OCI-LY7 (cell line): Measurements from ENCODE around the gene FGGY. TPM values are rescaled to one million over a fixed set of nuclear protein-coding genes. Genes with fewer than 3 reads are reported as not detected.

Experiments used
- BruUV-seq: library from RNA; stranded (reverse); fragments of 400-500 nt; replicated peaks from 2 replicates; lab custom pipeline; 2021; lab: Mats Ljungman, UMichigan
- CTCF ChIA-PET: fragments of 300-600 bp; sonication (Branson Sonifier 250); formaldehyde crosslinking; loops from one replicate; lab custom pipeline; 2022; ENCODE audit warnings: antibody characterized with exemption; ENCODE audit not compliant: unreplicated experiment; lab: Charles Lee
- POLR2A ChIA-PET: fragments of 300-600 bp; sonication (Branson Sonifier 250); formaldehyde crosslinking; loops from one replicate; lab custom pipeline; 2022; ENCODE audit warnings: antibody characterized with exemption; lab: Charles Lee
- DNase-seq: peaks from one replicate; pipeline ENCODE4 v3.0.0-alpha.2; 2015; ENCODE audit warnings: low spot score
- H2AFZ ChIP-seq: fragments of 200-600 bp; sonication (generic), shearing (Covaris generic); 2 replicates; pipeline ENCODE4 v1.6.1; 2014; ENCODE audit warnings: mild to moderate bottlenecking, antibody characterized with exemption, low read length, moderate library complexity
- H3K27ac ChIP-seq: fragments of 200-600 bp; sonication (generic); 2 replicates; pipeline ENCODE4 v1.5.1; 2014; ENCODE audit warnings: mixed run types, low read depth, mild to moderate bottlenecking, moderate library complexity, low read length, inconsistent platforms; ENCODE audit not compliant: poor library complexity, severe bottlenecking
- H3K36me3 ChIP-seq: fragments of 200-600 bp; sonication (generic); 2 replicates; pipeline ENCODE4 v1.6.1; 2014; ENCODE audit warnings: mild to moderate bottlenecking, antibody characterized with exemption, low read length, moderate library complexity, mixed read lengths; ENCODE audit not compliant: insufficient read depth
- H3K4me1 ChIP-seq: fragments of 200-600 bp; sonication (generic); 2 replicates; pipeline ENCODE4 v1.5.1; 2014; ENCODE audit warnings: mild to moderate bottlenecking, low read length; ENCODE audit not compliant: insufficient read depth, poor library complexity, severe bottlenecking
- H3K4me2 ChIP-seq: fragments of 200-600 bp; sonication (generic); 2 replicates; pipeline ENCODE4 v1.6.1; 2014; ENCODE audit warnings: mild to moderate bottlenecking, low read length
- H3K4me3 ChIP-seq: fragments of 200-600 bp; sonication (generic); 2 replicates; pipeline ENCODE4 v1.5.1; 2014; ENCODE audit warnings: mild to moderate bottlenecking, low read depth, low read length; ENCODE audit not compliant: poor library complexity, severe bottlenecking
- H3K79me2 ChIP-seq: fragments of 200-600 bp; sonication (generic); 2 replicates; pipeline ENCODE4 v1.6.1; 2016; ENCODE audit warnings: low read depth, mild to moderate bottlenecking, low read length, moderate library complexity, mixed read lengths; ENCODE audit not compliant: insufficient read depth
- H3K9me2 ChIP-seq: fragments of 200-600 bp; sonication (generic); 2 replicates; pipeline ENCODE4 v1.6.1; 2016; ENCODE audit warnings: mild to moderate bottlenecking, low read length, mixed read lengths; ENCODE audit not compliant: insufficient read depth
- H3K9me3 ChIP-seq: fragments of 200-600 bp; sonication (generic); 2 replicates; pipeline ENCODE4 v1.6.1; 2014; ENCODE audit warnings: mild to moderate bottlenecking, mixed run types, low read length, mixed read lengths
- H4K20me1 ChIP-seq: fragments of 200-600 bp; sonication (generic); 2 replicates; pipeline ENCODE4 v1.6.1; 2014; ENCODE audit warnings: mild to moderate bottlenecking, antibody characterized with exemption, low read length, moderate library complexity, mixed read lengths; ENCODE audit not compliant: insufficient read depth
- EZH2phosphoT487 ChIP-seq: fragments of 200-600 bp; sonication (generic); IDR thresholded peaks from 2 replicates; pipeline ENCODE4 v1.6.1; 2018; ENCODE audit warnings: low read depth, borderline replicate concordance, mild to moderate bottlenecking, mixed run types, antibody characterized with exemption, low read length, moderate library complexity, mixed read lengths
- intact Hi-C: fragments of 100-400 bp; cut with micrococcal nuclease; formaldehyde crosslinking; loops from one replicate; pipeline ENCODE4 v1.10.0; 2022; ENCODE audit not compliant: unreplicated experiment
- total RNA-seq, 2 experiments: library from RNA; depleted of rRNA in 1 of 2; stranded (reverse); fragments of >200 nt in 1 of 2; shearing (Covaris generic) in 1 of 2; gene quantifications; 2 replicates each; pipeline ENCODE4 v1.2.3, GENCODE V29; 2014 to 2022
- TF ChIP-seq, protein P1 (sequence below): fragments of 200-600 bp; sonication (generic); conservative IDR thresholded peaks from 2 replicates; pipeline ENCODE4 v1.5.1; 2014; ENCODE audit warnings: mild to moderate bottlenecking, antibody characterized with exemption, low read length, moderate library complexity, mixed read lengths

The FGGY gene
- total RNA-seq, 2 experiments from 2014 or later, result 0.63 to 4.5 TPM

DNA sequence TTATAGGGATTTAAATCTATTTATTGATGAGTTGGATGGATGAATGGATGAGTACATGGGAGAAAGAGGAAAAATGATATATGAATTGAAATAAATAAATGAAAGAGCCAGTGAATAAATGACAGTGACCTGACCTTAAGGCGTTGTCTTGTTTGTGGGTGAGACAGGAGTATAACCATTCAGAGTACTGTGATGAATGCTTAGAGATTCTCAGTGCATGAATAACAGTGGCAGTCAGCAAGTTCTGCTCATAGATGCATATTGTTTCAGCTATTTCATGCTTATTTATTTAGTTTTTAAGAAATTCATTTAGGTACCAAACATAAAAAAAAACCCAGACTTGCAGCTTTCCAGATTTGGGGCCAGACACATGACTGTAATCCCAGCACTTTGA lies 116.4 kb downstream of the FGGY start:
- POLR2A ChIA-PET, result no interaction called here
- CTCF ChIA-PET, result no interaction called here
- Histone ChIP-seq H3K4me1 (no peaks in the 10 kb centered on the region), H3K79me2 (no peaks in the 10 kb centered on the region), H3K36me3 (no peaks in the 10 kb centered on the region), H3K4me2 (no peak overlapping the region), H2AFZ (no peak overlapping the region), H3K27ac (no peak overlapping the region), H3K9me3 (no peaks in the 10 kb centered on the region), H4K20me1 (no peaks in the 10 kb centered on the region), H3K9me2 (no peaks in the 10 kb centered on the region), H3K4me3 (no peak overlapping the region)
- BruUV-seq, result no TSS peak
- no peak for DNase-seq
- TF ChIP-seq, protein P1, sequence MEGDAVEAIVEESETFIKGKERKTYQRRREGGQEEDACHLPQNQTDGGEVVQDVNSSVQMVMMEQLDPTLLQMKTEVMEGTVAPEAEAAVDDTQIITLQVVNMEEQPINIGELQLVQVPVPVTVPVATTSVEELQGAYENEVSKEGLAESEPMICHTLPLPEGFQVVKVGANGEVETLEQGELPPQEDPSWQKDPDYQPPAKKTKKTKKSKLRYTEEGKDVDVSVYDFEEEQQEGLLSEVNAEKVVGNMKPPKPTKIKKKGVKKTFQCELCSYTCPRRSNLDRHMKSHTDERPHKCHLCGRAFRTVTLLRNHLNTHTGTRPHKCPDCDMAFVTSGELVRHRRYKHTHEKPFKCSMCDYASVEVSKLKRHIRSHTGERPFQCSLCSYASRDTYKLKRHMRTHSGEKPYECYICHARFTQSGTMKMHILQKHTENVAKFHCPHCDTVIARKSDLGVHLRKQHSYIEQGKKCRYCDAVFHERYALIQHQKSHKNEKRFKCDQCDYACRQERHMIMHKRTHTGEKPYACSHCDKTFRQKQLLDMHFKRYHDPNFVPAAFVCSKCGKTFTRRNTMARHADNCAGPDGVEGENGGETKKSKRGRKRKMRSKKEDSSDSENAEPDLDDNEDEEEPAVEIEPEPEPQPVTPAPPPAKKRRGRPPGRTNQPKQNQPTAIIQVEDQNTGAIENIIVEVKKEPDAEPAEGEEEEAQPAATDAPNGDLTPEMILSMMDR, result no peak
- TF ChIP-seq EZH2phosphoT487, result no peak
- intact Hi-C loops, result no loop called here

DNA sequence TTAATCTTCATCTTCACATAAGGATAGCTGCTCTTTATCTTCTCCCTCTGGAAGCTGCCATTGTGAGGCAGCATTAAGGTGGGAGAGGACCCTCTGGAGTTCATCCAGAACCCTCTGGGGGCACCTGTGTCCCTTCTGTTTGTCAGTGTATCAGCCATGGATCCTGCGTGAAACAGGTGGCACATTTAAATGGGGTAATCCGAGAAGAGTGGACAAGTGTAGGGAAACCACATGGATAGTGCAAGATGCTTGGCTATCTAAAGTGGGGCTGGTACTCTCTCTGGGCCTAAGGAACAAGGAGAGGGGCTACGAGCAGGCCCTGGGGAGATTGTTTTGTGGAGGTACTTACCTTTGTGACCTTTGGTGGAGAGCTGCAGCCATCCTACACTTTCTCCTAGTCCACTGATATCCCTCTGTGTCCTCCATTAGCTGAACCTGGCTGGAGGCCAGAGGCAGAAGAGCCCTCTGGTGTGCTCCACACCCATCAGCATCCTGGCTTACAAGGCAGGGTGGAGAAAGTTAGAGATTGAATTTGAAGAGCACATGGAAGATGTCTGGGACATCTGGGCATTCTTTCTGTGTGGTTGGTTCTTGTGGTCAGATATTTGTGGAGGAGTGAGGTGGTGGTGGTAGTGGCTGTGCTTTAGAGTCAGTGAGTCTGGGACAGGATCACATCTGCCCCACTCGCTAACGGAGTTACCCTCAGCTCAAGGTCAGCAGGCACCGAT lies 117.7 kb downstream of the FGGY start:
- H3K4me2 ChIP-seq, result no peak overlapping the region
- POLR2A ChIA-PET, result interaction anchor here (1.4 kb wide), 1 partner anchor 10 kb away, joined by 5 read pairs; no protein-coding TSS in a partner anchor
- BruUV-seq, result no TSS peak
- DNase-seq, result no peak
- H3K36me3 ChIP-seq, result no peaks in the 10 kb centered on the region
- no peak for TF ChIP-seq EZH2phosphoT487
- TF ChIP-seq, protein P1, result no peak
- H3K79me2 ChIP-seq, result no peaks in the 10 kb centered on the region
- no peak overlapping the region for H3K4me3 ChIP-seq
- H4K20me1 ChIP-seq, result no peaks in the 10 kb centered on the region
- H3K9me2 ChIP-seq, result no peaks in the 10 kb centered on the region
- H3K4me1 ChIP-seq, result no peaks in the 10 kb centered on the region
- intact Hi-C loops, result no loop called here
- H3K27ac ChIP-seq, result no peak overlapping the region
- no peaks in the 10 kb centered on the region for H3K9me3 ChIP-seq
- H2AFZ ChIP-seq, result no peak overlapping the region
- CTCF ChIA-PET, result no interaction called here

DNA sequence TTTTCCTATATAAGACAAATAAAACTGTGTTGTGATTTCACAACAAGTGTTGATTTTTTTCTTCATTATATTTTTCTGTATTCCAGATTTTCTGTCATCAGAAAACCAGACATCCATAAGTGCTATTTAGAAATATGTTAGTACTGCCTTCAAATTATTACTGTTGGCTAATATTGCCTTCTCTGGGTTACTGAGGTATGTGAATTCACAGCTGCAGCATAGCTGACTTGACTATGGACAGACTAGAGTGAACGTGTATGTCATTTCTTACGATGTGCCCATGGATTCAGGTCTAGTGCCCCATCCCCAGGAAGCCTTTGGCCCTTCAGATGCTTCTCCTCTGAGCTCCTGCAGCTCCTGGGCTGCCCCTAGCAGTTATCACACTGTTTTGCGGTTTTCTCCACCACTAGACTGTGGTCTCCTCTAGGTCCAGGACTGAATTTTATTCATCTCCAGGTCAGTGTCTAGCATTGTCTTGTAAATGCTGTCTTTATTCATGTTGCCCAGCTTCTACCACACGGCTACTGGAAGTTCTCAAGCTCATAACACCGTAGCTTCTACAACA lies 118.5 kb downstream of the FGGY start:
- intact Hi-C loops, result no loop called here
- Histone ChIP-seq H3K4me1 (no peaks in the 10 kb centered on the region), H3K4me2 (no peak overlapping the region), H3K79me2 (no peaks in the 10 kb centered on the region), H3K9me2 (no peaks in the 10 kb centered on the region), H4K20me1 (no peaks in the 10 kb centered on the region), H3K27ac (no peak overlapping the region), H3K4me3 (no peak overlapping the region), H3K9me3 (no peaks in the 10 kb centered on the region), H2AFZ (no peak overlapping the region), H3K36me3 (no peaks in the 10 kb centered on the region)
- DNase-seq, result no peak
- no peak for TF ChIP-seq EZH2phosphoT487
- TF ChIP-seq, protein P1, result no peak
- BruUV-seq, result no TSS peak
- POLR2A ChIA-PET, result interaction anchor here (1.4 kb wide), 1 partner anchor 10 kb away, joined by 5 read pairs; no protein-coding TSS in a partner anchor
- CTCF ChIA-PET, result no interaction called here
